CD8-positive, alpha-beta memory T cell (primary cell): ENCODE data around the gene SRD5A1. TPM values are rescaled to one million over a fixed set of nuclear protein-coding genes. Genes with fewer than 3 reads are reported as not detected.

Experiments used
- CTCF ChIA-PET: fragments of 350-600 bp; sonication (Branson Sonifier 250); formaldehyde crosslinking; loops from one replicate; lab custom pipeline; 2021; ENCODE audit warnings: antibody characterized with exemption; lab: Charles Lee
- POLR2A ChIA-PET: fragments of 350-600 bp; sonication (Branson Sonifier 250); formaldehyde crosslinking; loops from one replicate; lab custom pipeline; 2021; ENCODE audit warnings: antibody characterized with exemption; lab: Charles Lee
- DNase-seq, 5 donors: peaks; one replicate each; pipeline versions ENCODE4 v3.0.0 to v3.0.0-alpha.2; 2020 to 2022; ENCODE audit warnings: mixed read lengths in 1 of 5
- H3K27ac ChIP-seq: one replicate; pipeline ENCODE4 v1.7.0; 2013; ENCODE audit warnings: low read depth, mild to moderate bottlenecking, low read length, moderate library complexity
- H3K27me3 ChIP-seq: 2 replicates; pipeline ENCODE4 v1.7.0; 2013; ENCODE audit warnings: low read length, mild to moderate bottlenecking; ENCODE audit not compliant: insufficient read depth, poor library complexity, severe bottlenecking
- H3K36me3 ChIP-seq: 2 replicates; pipeline ENCODE4 v1.7.0; 2013; ENCODE audit warnings: mild to moderate bottlenecking, low read length, moderate library complexity; ENCODE audit not compliant: insufficient read depth
- H3K4me1 ChIP-seq: 2 replicates; pipeline ENCODE4 v1.7.0; 2013; ENCODE audit warnings: mild to moderate bottlenecking, low read length, moderate library complexity; ENCODE audit not compliant: insufficient read depth
- H3K4me3 ChIP-seq: 2 replicates; pipeline ENCODE4 v1.7.0; 2013; ENCODE audit warnings: mild to moderate bottlenecking, low read length
- H3K9me3 ChIP-seq: 2 replicates; pipeline ENCODE4 v1.7.0; 2013; ENCODE audit warnings: mild to moderate bottlenecking, low read length
- H3K27ac Mint-ChIP-seq, 8 donors: one replicate each; pipeline ENCODE4 v1.8.0; 2020 to 2021; ENCODE audit warnings: mixed read lengths in 8 of 8, mild to moderate bottlenecking in 6 of 8, inconsistent platforms in 3 of 8, moderate library complexity in 3 of 8
- H3K27me3 Mint-ChIP-seq, 2 donors: one replicate each; pipeline ENCODE4 v1.8.0; 2020 to 2021; ENCODE audit warnings: mixed read lengths in 2 of 2, mild to moderate bottlenecking in 1 of 2, moderate library complexity in 1 of 2
- H3K36me3 Mint-ChIP-seq, 3 donors: one replicate each; pipeline ENCODE4 v1.8.0; 2020 to 2021; ENCODE audit warnings: mixed read lengths in 3 of 3, inconsistent platforms in 1 of 3, mild to moderate bottlenecking in 1 of 3
- H3K4me1 Mint-ChIP-seq, 3 donors: one replicate each; pipeline ENCODE4 v1.8.0; 2020 to 2021; ENCODE audit warnings: mixed read lengths in 3 of 3, inconsistent platforms in 1 of 3, mild to moderate bottlenecking in 1 of 3
- H3K4me3 Mint-ChIP-seq, 7 donors: one replicate each; pipeline ENCODE4 v1.8.0; 2020 to 2021; ENCODE audit warnings: mixed read lengths in 7 of 7, mild to moderate bottlenecking in 6 of 7, moderate library complexity in 4 of 7, inconsistent platforms in 2 of 7
- H3K9me3 Mint-ChIP-seq, 5 donors: one replicate each; pipeline ENCODE4 v1.8.0; 2020 to 2022; ENCODE audit warnings: mixed read lengths in 5 of 5, mild to moderate bottlenecking in 3 of 5, moderate library complexity in 2 of 5, inconsistent platforms in 1 of 5
- polyA plus RNA-seq: library from polyadenylated mRNA; unstranded; fragments of 300-500 nt; fragmentation: Illumina TruSeq; gene quantifications from one replicate; pipeline ENCODE4 v1.2.3, GENCODE V29; 2021
- total RNA-seq, 2 experiments: library from RNA; stranded (reverse); gene quantifications; one replicate each; pipeline ENCODE4 v1.2.3, GENCODE V29; 2021

SRD5A1 gene
- total and polyA plus RNA-seq, 3 experiments from 2014 or later, result 7.2 to 17.1 (median 16.2) TPM

GRCh38 chr5:6623941-6624340, 9.3 kb upstream of the SRD5A1 start:
- Histone ChIP-seq H3K27ac (no peak overlapping the region), H3K4me3 (no peak overlapping the region), H3K9me3 (no peaks in the 10 kb centered on the region), H3K36me3 (peaks cover 56% of the 10 kb centered on the region), H3K27me3 (no peaks in the 10 kb centered on the region), H3K4me1 (peaks cover under 1% of the 10 kb centered on the region)
- ChIA-PET POLR2A (interaction anchor here (1.6 kb wide), 1 partner anchor 9 kb away, joined by 3 read pairs; the partner anchor contains the start of gene NSUN2), CTCF (no interaction called here)
- Mint-ChIP-seq H3K4me3 (peak overlapping the region in 2 of 7 donors; percentile 2 to 3), H3K27ac (no peak overlapping the region), H3K36me3 (peaks cover 38 to 86% (median 46%) of the 10 kb centered on the region in 3 donors), H3K9me3 (peaks cover 4 to 16% (median 8%) of the 10 kb centered on the region in 5 donors), H3K27me3 (no peaks in the 10 kb centered on the region), H3K4me1 (peaks cover 31 to 55% (median 53%) of the 10 kb centered on the region in 3 donors)
- no peak for DNase-seq

- DNase-seq, result no peak
- Histone ChIP-seq H3K4me3 (no peak overlapping the region), H3K36me3 (peaks cover 35% of the 10 kb centered on the region), H3K27ac (no peak overlapping the region), H3K4me1 (peaks cover 10% of the 10 kb centered on the region), H3K27me3 (no peaks in the 10 kb centered on the region), H3K9me3 (no peaks in the 10 kb centered on the region)
- Mint-ChIP-seq H3K4me3 (no peak overlapping the region), H3K27ac (peak overlapping the region in 3 of 8 donors; percentile 17 to 48 (median 29)), H3K9me3 (peaks cover 4 to 16% (median 8%) of the 10 kb centered on the region in 5 donors), H3K36me3 (peaks cover 39 to 87% (median 41%) of the 10 kb centered on the region in 3 donors), H3K4me1 (peaks cover 50 to 77% (median 72%) of the 10 kb centered on the region in 3 donors), H3K27me3 (no peaks in the 10 kb centered on the region)
- CTCF ChIA-PET, result no interaction called here
- POLR2A ChIA-PET, result no interaction called here
Observed at GRCh38 chr5:6626508-6626907, 6.7 kb upstream of the SRD5A1 start.

- H3K36me3 Mint-ChIP-seq, result peaks cover 4 to 55% (median 10%) of the 10 kb centered on the region in 3 donors
Observed at GRCh38 chr5:6631441-6631840, 1.8 kb upstream of the SRD5A1 start.

GRCh38 chr5:6632324-6632887, 834 bp upstream of the SRD5A1 start:
- Histone ChIP-seq H3K27ac (peak overlapping the region; percentile 94), H3K36me3 (no peaks in the 10 kb centered on the region), H3K4me3 (peak overlapping the region; percentile 90), H3K27me3 (no peaks in the 10 kb centered on the region), H3K9me3 (no peaks in the 10 kb centered on the region), H3K4me1 (peaks cover 19% of the 10 kb centered on the region)
- Mint-ChIP-seq H3K27me3 (peaks cover 0 to 2% of the 10 kb centered on the region in 2 donors), H3K4me1 (peaks cover 43 to 63% (median 52%) of the 10 kb centered on the region in 3 donors), H3K9me3 (no peaks in the 10 kb centered on the region), H3K36me3 (peaks cover 4 to 48% (median 10%) of the 10 kb centered on the region in 3 donors), H3K27ac (peak overlapping the region; percentile 18 to 100 (median 97)), H3K4me3 (peak overlapping the region; percentile 88 to 98 (median 95))
- ChIA-PET POLR2A (interaction anchor here (1.0 to 2.5 kb wide), 6 partner anchors 8 to 1211 kb away, joined by 3 to 20 read pairs (median 5); partner anchors contain the start of genes MED10 and TENT4A), CTCF (interaction anchor here (0.9 to 1.9 kb wide), 4 partner anchors 80 to 113 kb away, joined by 4 to 7 read pairs (median 4); partner anchors contain the start of gene TENT4A)
- DNase-seq, result no peak

More at GRCh38 chr5:6631441-6631840, 1.8 kb upstream of the SRD5A1 start:
- Histone ChIP-seq H3K9me3 (no peaks in the 10 kb centered on the region), H3K27ac (peak overlapping the region; percentile 94), H3K4me3 (peak overlapping the region; percentile 90), H3K27me3 (no peaks in the 10 kb centered on the region), H3K36me3 (peaks cover 3% of the 10 kb centered on the region), H3K4me1 (peaks cover 19% of the 10 kb centered on the region)
- Mint-ChIP-seq H3K4me3 (peak overlapping the region; percentile 88 to 98 (median 95)), H3K9me3 (no peaks in the 10 kb centered on the region), H3K27ac (peak overlapping the region in 7 of 8 donors; percentile 6 to 99 (median 72)), H3K27me3 (peaks cover 0 to 2% of the 10 kb centered on the region in 2 donors), H3K4me1 (peaks cover 44 to 71% (median 55%) of the 10 kb centered on the region in 3 donors)
- ChIA-PET CTCF (interaction anchor here (0.6 to 1.8 kb wide), 2 partner anchors 85 to 91 kb away, joined by 3 to 4 read pairs; no protein-coding TSS in a partner anchor), POLR2A (interaction anchor here (2.5 kb wide), 1 partner anchor 81 kb away, joined by 20 read pairs; the partner anchor contains the start of gene TENT4A)
- no peak for DNase-seq

- DNase-seq, result peak in 1 of 5 donors; percentile 3
- Histone ChIP-seq H3K4me3 (peak overlapping the region; percentile 67), H3K36me3 (no peaks in the 10 kb centered on the region), H3K4me1 (peaks cover 19% of the 10 kb centered on the region), H3K27ac (peak overlapping the region; percentile 12), H3K27me3 (no peaks in the 10 kb centered on the region), H3K9me3 (no peaks in the 10 kb centered on the region)
- H3K27me3 Mint-ChIP-seq, result peaks cover 0 to 2% of the 10 kb centered on the region in 2 donors
- POLR2A ChIA-PET, result interaction anchor here (0.7 to 2.5 kb wide), 5 partner anchors 78 to 1212 kb away, joined by 3 to 20 read pairs (median 6); partner anchors contain the start of genes MED10 and TENT4A
- H3K4me1 Mint-ChIP-seq, result peaks cover 41 to 55% (median 42%) of the 10 kb centered on the region in 3 donors
- peaks cover 4 to 39% (median 10%) of the 10 kb centered on the region in 3 donors for H3K36me3 Mint-ChIP-seq
- peak overlapping the region in 6 of 8 donors; percentile 54 to 100 (median 78) for H3K27ac Mint-ChIP-seq
- peak overlapping the region; percentile 88 to 98 (median 95) for H3K4me3 Mint-ChIP-seq
- no peaks in the 10 kb centered on the region for H3K9me3 Mint-ChIP-seq
- CTCF ChIA-PET, result interaction anchor here (0.9 to 1.9 kb wide), 3 partner anchors 79 to 112 kb away, joined by 4 to 7 read pairs (median 5); partner anchors contain the start of gene TENT4A
Observed at GRCh38 chr5:6633469-6634245, 417 bp downstream of the SRD5A1 start.

DNA sequence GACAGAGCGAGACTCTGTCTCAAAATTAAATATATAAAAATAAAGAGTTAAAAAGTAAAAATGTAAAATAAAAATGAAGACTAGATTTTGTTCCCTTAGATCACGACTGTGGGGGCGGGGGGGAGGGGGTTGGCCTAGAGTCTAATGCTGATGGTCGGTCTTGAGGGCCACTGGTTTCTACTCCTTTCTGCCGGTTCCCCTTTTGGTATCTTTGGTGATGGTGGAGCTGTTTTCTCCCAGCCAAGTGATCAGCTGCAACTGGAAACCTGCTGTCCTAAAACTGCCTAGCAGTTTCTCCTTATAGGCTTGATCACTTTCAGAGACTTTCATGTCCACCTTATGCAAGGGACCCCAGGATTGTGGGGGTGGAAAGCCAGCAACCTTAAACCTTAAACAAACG, 1.1 kb downstream of the SRD5A1 start:
- Histone ChIP-seq H3K27me3 (no peaks in the 10 kb centered on the region), H3K27ac (no peak overlapping the region), H3K4me3 (no peak overlapping the region), H3K4me1 (peaks cover 15% of the 10 kb centered on the region), H3K9me3 (no peaks in the 10 kb centered on the region), H3K36me3 (no peaks in the 10 kb centered on the region)
- DNase-seq, result no peak
- peaks cover 37 to 48% (median 40%) of the 10 kb centered on the region in 3 donors for H3K4me1 Mint-ChIP-seq
- peak overlapping the region; percentile 88 to 98 (median 95) for H3K4me3 Mint-ChIP-seq
- POLR2A ChIA-PET, result no interaction called here
- CTCF ChIA-PET, result no interaction called here
- peaks cover 4 to 33% (median 10%) of the 10 kb centered on the region in 3 donors for H3K36me3 Mint-ChIP-seq
- H3K27me3 Mint-ChIP-seq, result peaks cover 0 to 2% of the 10 kb centered on the region in 2 donors
- H3K9me3 Mint-ChIP-seq, result no peaks in the 10 kb centered on the region
- H3K27ac Mint-ChIP-seq, result peak overlapping the region in 2 of 8 donors; percentile 54 to 80

GRCh38 chr5:6634788-6635430, 1.7 kb downstream of the SRD5A1 start:
- peak overlapping the region in 5 of 7 donors; percentile 12 to 98 (median 75) for H3K4me3 Mint-ChIP-seq
- H3K4me3 ChIP-seq, result no peak overlapping the region
- peaks cover 15% of the 10 kb centered on the region for H3K4me1 ChIP-seq
- peaks cover 0 to 2% of the 10 kb centered on the region in 2 donors for H3K27me3 Mint-ChIP-seq
- no peaks in the 10 kb centered on the region for H3K27me3 ChIP-seq
- H3K27ac ChIP-seq, result no peak overlapping the region
- no peak for DNase-seq
- no peaks in the 10 kb centered on the region for H3K9me3 ChIP-seq
- ChIA-PET POLR2A (no interaction called here), CTCF (interaction anchor here (0.9 kb wide), 1 partner anchor 77 kb away, joined by 3 read pairs; no protein-coding TSS in a partner anchor)
- no peaks in the 10 kb centered on the region for H3K36me3 ChIP-seq
- peak overlapping the region in 1 of 8 donors; percentile 80 for H3K27ac Mint-ChIP-seq
- H3K4me1 Mint-ChIP-seq, result peaks cover 31 to 42% (median 34%) of the 10 kb centered on the region in 3 donors
- H3K9me3 Mint-ChIP-seq, result no peaks in the 10 kb centered on the region
- H3K36me3 Mint-ChIP-seq, result peaks cover 4 to 27% (median 6%) of the 10 kb centered on the region in 3 donors
